Measurements from ENCODE around the gene MAP7D1.
"Not testable (repeated sequence)": the region's sequence is repeated elsewhere in the genome, so short reads cannot be mapped to it uniquely, and the experiment has no call there.

Gene MAP7D1

GRCh38 chr1:36168514-36168913, 12.6 kb downstream of the MAP7D1 start:
- no peak for DNase-seq (ENCODE audit: low spot score)

GRCh38 chr1:36170643-36171412, 14.9 kb downstream of the MAP7D1 start:
- DNase-seq (ENCODE audit: low spot score) = no peak

- no peak for DNase-seq (ENCODE audit: low spot score)
Observed at GRCh38 chr1:36172017-36172747, 16.2 kb downstream of the MAP7D1 start.

- peak; percentile 68 for DNase-seq (ENCODE audit: low spot score)
Observed at GRCh38 chr1:36172983-36173382, 17.0 kb downstream of the MAP7D1 start.

- no peak for DNase-seq (ENCODE audit: low spot score)
Observed at GRCh38 chr1:36174713-36175112, 18.8 kb downstream of the MAP7D1 start.

GRCh38 chr1:36175137-36176095, 19.5 kb downstream of the MAP7D1 start:
- DNase-seq (ENCODE audit: low spot score) = peak; percentile 70

- DNase-seq (ENCODE audit: low spot score) = no peak
Observed at GRCh38 chr1:36176106-36176949, 20.4 kb downstream of the MAP7D1 start.

- no peak for DNase-seq (ENCODE audit: low spot score)
Observed at GRCh38 chr1:36177589-36178431, 21.9 kb downstream of the MAP7D1 start.

- DNase-seq (ENCODE audit: low spot score) = no peak
Observed at GRCh38 chr1:36178471-36179219, 22.7 kb downstream of the MAP7D1 start.

GRCh38 chr1:36179220-36179600, 23.2 kb downstream of the MAP7D1 start:
- DNase-seq (ENCODE audit: low spot score) = no peak

- DNase-seq (ENCODE audit: low spot score) = no peak
Observed at GRCh38 chr1:36182734-36183133, 26.8 kb downstream of the MAP7D1 start.

GRCh38 chr1:36183309-36183856, 27.4 kb downstream of the MAP7D1 start:
- DNase-seq (ENCODE audit: low spot score) = no peak

- DNase-seq (ENCODE audit: low spot score) = peak; percentile 90
Observed at GRCh38 chr1:36187800-36188593, 32.0 kb downstream of the MAP7D1 start.

GRCh38 chr1:36196805-36197204, 40.8 kb downstream of the MAP7D1 start:
- not testable (repeated sequence) for DNase-seq (ENCODE audit: low spot score)

- DNase-seq (ENCODE audit: low spot score) = no peak
Observed at GRCh38 chr1:36198641-36199040, 42.7 kb downstream of the MAP7D1 start.

GRCh38 chr1:36199934-36200741, 44.2 kb downstream of the MAP7D1 start:
- DNase-seq (ENCODE audit: low spot score) = no peak

- no peak for DNase-seq (ENCODE audit: low spot score)
Observed at GRCh38 chr1:36203027-36203553, 47.1 kb downstream of the MAP7D1 start.
